HG02759 (cell line): ENCODE data around the gene GATA5.

Experiments used
- ATAC-seq: cut with Tn5 transposase; IDR thresholded peaks from one replicate; pipeline ENCODE4 v1.9.1; 2021; ENCODE audit warnings: mild to moderate bottlenecking, moderate library complexity; ENCODE audit not compliant: unreplicated experiment

Gene GATA5

GRCh38 chr20:62475772-62476055 lies at the start of gene GATA5:
Gene GATA5 (minus strand): TSS chr20:62475995. CDS start chr20:62475521, 474 bp downstream.
- no peak for ATAC-seq

DNA sequence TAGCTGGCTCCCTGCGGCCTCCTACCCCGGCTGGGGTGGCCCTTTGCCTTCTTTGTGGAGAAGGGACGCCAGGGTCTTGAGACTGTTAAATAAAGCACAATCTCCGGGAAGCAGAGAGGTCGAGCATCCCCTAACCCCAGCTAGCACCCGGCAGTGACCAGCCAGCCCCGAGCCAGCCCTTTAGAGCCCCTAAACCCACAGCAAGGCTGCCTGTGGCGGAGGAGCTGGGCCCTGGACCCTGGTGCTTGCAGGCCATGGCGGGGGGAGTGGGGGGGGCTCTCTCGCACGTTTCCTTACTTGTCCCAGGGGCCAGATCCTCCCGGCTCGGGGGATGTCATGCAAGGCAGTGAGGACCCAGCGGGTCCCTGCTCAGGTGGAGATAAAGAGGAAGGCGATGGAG lies 49.2 kb upstream of the GATA5 start:
- ATAC-seq = no peak

DNA sequence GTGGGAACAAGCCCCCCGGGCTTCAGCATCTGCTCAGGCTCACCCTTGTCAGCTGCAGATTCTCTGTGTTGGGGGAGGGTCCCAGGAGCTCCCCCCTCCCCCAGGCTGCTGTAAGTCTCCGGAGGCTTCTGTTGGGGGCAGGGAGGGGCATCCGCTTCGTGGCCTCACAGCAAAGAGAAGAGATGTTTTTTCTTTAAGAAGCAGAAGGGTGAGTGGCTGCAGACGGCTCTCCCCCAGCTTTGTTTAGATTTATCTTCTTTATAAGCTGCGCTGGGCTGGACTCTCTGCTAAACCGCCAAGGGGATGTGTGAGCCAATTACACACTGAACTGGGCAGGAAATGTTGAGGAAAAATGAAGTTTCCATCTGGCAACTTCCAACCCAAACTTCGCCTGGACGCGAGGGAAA lies 48.7 kb upstream of the GATA5 start:
- ATAC-seq = no peak

DNA sequence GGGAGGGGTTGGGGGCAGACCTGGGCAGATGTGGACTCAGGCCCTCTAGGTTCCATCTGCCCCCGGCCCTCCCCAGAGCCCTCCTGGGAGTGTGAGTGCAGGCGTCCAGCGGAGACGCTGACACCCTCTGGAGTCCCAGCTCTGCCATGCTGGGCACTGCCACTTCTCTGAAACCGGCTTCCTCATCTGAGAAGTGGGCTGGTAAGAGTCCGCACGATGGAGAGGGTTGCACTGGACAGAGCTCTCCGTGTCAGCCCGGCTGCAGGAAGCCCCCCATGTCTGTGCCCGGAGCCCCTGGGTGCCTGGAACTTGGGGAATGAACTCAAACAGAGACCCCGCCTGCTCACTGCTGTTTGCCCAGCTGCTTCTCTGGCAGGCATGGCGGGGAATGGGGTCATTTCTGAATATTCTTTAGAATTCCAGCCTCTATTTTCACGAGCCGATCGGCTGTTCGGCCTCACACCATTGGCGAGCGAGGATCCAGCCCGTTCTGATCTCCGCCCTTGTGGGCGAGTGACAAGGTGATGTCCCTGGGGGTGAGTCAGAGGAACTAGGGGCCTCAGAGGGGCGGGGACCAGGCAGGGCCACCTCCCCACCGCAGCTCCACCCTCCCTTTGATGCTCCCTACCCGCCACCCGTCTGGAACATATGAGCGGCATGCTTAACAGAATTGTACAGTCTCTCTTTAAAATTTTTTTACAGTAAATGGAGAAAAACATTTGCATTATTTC lies 47.8 kb upstream of the GATA5 start:
- ATAC-seq = no peak

DNA sequence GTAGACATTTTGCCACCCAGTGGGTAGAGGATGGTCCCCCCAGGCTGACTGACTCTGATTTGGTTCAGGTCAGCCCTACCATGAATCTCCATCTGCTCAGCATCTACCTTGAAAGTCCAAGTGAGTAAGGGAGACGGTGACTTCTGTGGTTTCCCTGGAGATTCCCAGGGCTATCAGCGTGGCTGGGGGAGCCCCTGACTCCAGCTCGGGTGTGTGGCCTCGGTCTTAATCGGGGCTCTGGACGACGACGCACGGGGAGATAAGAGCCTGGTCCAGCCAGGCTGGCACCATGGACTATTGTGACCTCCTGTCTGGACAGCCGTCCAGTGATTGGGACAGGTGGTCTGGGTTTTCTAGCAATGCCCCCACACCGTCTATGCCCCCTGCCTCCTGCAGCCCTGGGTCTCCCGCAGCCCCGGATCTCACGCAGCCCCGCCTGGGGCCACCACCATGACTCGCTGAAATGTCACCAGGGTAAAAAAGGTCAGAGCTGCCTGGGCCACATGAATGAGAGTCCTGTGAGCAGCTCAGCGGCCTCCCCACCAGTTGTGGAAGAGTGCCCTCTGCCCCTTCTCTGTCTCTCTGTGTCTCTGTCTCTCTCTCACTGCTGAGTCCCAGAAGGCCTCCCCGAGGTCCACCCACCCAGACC lies 47.1 kb upstream of the GATA5 start:
- no peak for ATAC-seq

DNA sequence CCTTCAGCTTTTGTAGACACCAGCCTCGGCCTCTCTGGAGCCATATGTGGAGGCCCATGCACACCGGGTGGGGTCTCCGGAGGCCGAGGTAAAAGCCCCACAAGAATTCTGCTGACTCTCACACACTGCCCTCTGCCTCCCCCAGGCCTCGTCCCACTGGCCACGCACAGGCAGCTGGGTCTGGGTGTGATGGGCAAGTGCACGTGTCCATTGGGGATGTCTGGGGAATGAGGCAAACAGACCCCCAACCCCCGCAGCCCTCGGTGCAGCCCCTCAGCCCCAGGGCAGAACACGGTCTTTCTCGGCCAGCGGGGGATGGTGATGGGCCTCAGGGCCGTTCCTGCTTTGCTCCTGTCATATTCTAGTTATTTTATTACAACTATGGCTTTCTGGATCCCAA lies 44.0 kb upstream of the GATA5 start:
- no peak for ATAC-seq

DNA sequence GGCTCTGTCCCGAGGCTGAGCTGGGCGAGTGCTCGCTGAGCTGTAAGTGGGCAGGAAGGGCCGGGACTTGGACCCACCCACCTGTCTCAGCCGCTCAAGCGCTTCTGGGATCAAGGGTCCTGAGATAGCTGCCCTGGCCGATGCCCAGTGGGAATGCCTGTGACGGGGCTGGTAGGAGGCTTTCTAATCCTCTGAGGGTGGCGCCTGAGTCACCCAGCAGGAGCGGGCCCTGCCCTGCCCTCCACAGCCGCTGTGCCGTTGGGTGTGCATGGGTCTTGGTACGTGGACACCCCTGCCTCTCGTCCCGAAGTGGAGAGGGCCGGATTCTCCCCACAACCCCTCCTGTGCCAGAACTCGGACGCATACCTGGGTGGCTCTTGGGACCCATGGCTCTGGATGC lies 43.1 kb upstream of the GATA5 start:
- ATAC-seq = no peak

GRCh38 chr20:62517901-62518610 lies 42.3 kb upstream of the GATA5 start:
- no peak for ATAC-seq

DNA sequence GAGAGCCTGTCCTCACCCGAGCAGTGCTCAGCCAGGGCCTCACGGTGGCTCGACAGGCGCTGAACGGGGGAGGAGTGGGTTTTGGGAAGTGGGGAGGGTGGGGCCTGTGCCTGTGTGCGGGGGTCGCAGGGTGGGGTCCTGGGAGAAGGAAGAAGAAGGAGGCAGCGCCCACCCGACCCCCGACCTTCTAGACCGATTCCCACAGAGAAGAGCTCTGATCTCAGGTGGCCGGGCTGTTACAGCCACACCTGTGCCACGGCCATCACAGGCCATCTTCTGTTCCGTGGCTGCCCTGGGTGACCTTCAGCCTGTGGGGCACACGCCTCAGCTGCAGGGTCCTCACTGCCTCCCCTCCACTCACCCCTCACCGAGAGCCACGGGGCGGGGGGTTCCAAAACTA lies 41.4 kb upstream of the GATA5 start:
- no peak for ATAC-seq

GRCh38 chr20:62516338-62516737 lies 40.5 kb upstream of the GATA5 start:
- ATAC-seq = no peak

GRCh38 chr20:62515826-62516225 lies 40.0 kb upstream of the GATA5 start:
- ATAC-seq = no peak

DNA sequence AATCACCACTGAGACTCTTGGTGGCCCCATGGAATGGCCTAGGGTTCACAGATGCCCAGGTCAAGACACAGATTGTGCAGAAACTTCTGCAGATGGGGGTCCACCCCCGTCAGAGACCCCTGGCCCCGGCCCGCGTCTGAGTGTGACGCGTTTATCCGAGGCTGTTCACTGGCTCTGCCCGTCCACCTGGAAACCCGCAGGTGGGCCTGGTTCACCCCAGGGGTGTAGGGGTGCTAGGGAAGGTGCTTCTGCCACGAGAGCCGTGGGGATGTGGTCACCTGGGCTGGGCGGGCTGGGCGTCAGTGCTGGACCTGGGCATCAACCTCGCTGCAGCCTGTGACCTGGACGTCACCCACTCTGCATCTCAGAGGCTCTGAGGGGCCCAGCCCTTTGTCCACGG lies 39.5 kb upstream of the GATA5 start:
- ATAC-seq = no peak

- ATAC-seq = no peak
These were observed 38.2 kb upstream of the GATA5 start for GRCh38 chr20:62513991-62514390.

- ATAC-seq = no peak
These were observed 36.3 kb upstream of the GATA5 start for GRCh38 chr20:62511915-62512610.

- no peak for ATAC-seq
These were observed 35.6 kb upstream of the GATA5 start for GRCh38 chr20:62511300-62511914.

- ATAC-seq = no peak
These were observed 32.9 kb upstream of the GATA5 start for GRCh38 chr20:62508641-62509051.

GRCh38 chr20:62507991-62508640 lies 32.3 kb upstream of the GATA5 start:
- no peak for ATAC-seq

- ATAC-seq = no peak
These were observed 31.5 kb upstream of the GATA5 start for GRCh38 chr20:62507323-62507722.

DNA sequence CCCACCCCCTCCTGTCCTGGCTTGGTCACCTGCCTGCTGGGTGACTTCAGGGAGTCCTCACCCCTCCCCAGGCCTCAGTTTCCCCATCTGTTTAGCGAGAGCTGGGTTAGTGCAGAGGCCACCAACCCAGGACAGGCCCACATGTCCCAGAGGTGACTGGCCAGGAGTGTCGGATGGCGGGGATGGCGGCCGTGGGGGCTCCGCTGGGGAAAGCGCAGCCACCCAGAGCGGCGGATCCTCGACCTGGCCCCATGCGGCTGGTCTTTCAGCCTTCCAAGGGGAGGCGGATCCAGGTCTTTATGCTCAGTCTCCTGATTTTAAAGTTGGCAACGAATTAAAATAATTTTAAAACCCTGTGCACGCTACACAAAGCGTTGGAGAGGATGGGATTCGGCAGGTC lies 31.0 kb upstream of the GATA5 start:
- no peak for ATAC-seq

- no peak for ATAC-seq
These were observed 30.3 kb upstream of the GATA5 start for GRCh38 chr20:62506087-62506486.
